ENCODE measurements around the gene RGS11. TPM values are rescaled to one million over a fixed set of nuclear protein-coding genes. Genes with fewer than 3 reads are reported as not detected.

RGS11 gene
- total RNA-seq, 1 donor, result 0.86 TPM

GRCh38 chr16:275041-275641, 603 bp downstream of the RGS11 start:
- no peak for TF ChIP-seq CTCF (IDR thresholded peaks at IDR 0.05; ENCODE audit: insufficient read depth, low read depth, low read length)
- peak overlapping the region; percentile 54 for H3K4me3 ChIP-seq (ENCODE audit: low read depth, low read length)
- no peak for DNase-seq (ENCODE audit: low read depth)

- DNase-seq (ENCODE audit: low read depth), result no peak
- TF ChIP-seq CTCF (IDR thresholded peaks at IDR 0.05; ENCODE audit: insufficient read depth, low read depth, low read length), result no peak
These were observed 2.0 kb downstream of the RGS11 start for GRCh38 chr16:273547-274421.

GRCh38 chr16:272633-273546, 2.9 kb downstream of the RGS11 start:
- TF ChIP-seq CTCF (IDR thresholded peaks at IDR 0.05; ENCODE audit: insufficient read depth, low read depth, low read length), result no peak
- no peak for DNase-seq (ENCODE audit: low read depth)
- no peak overlapping the region for H3K4me3 ChIP-seq (ENCODE audit: low read depth, low read length)

More at GRCh38 chr16:273547-274421, 2.0 kb downstream of the RGS11 start:
- H3K4me3 ChIP-seq (ENCODE audit: low read depth, low read length), result no peak overlapping the region

GRCh38 chr16:270381-271255, 5.1 kb downstream of the RGS11 start:
- no peak for TF ChIP-seq CTCF (IDR thresholded peaks at IDR 0.05; ENCODE audit: insufficient read depth, low read depth, low read length)
- no peak overlapping the region for H3K4me3 ChIP-seq (ENCODE audit: low read depth, low read length)
- no peak for DNase-seq (ENCODE audit: low read depth)

- no peak for TF ChIP-seq CTCF (IDR thresholded peaks at IDR 0.05; ENCODE audit: insufficient read depth, low read depth, low read length)
- DNase-seq (ENCODE audit: low read depth), result no peak
- H3K4me3 ChIP-seq (ENCODE audit: low read depth, low read length), result no peak overlapping the region
These were observed 6.5 kb downstream of the RGS11 start for GRCh38 chr16:269061-269796.

All from fibroblast of villous mesenchyme (primary cell).